LNCaP clone FGC (cell line): Measurements from ENCODE around the gene DYRK3.
A peak's percentile ranks its signal among the peaks of the same experiment; 100 is the strongest.

Experiments used
- DNase-seq: peaks from one replicate; pipeline ENCODE4 v3.0.0-alpha.2; 2011; ENCODE audit warnings: low read depth
- H3K4me3 ChIP-seq: 2 replicates; pipeline ENCODE4 v1.5.1; 2011; ENCODE audit warnings: mild to moderate bottlenecking, low read depth, low read length, control low read depth
- CTCF ChIP-seq: IDR thresholded peaks from 2 replicates; pipeline ENCODE4 v1.5.1; 2012; ENCODE audit warnings: mild to moderate bottlenecking; ENCODE audit not compliant: control insufficient read depth, insufficient read depth; ENCODE audit errors: extremely low read depth

DYRK3 gene

GRCh38 chr1:206635080-206635977 lies at the start of gene DYRK3:
DYRK3 (plus strand) TSS chr1:206635536; CDS start chr1:206635704, 168 bp downstream.
- peak within 1 kb of the TSS; percentile 84 for H3K4me3 ChIP-seq
- TF ChIP-seq CTCF, result peak; percentile 2; the same call in 1 of the 2 replicates
- DNase-seq, result peak; percentile 28

GRCh38 chr1:206586501-206587445 lies 48.6 kb upstream of the DYRK3 start:
- H3K4me3 ChIP-seq, result peak overlapping the region; percentile 5; the same call in 1 of the 2 replicates
- TF ChIP-seq CTCF, result no peak
- DNase-seq, result peak; percentile 93

- TF ChIP-seq CTCF, result no peak
- H3K4me3 ChIP-seq, result no peak overlapping the region
- no peak for DNase-seq
Observed at GRCh38 chr1:206587904-206588303, 47.4 kb upstream of the DYRK3 start.

GRCh38 chr1:206588492-206588891 lies 46.8 kb upstream of the DYRK3 start:
- no peak for DNase-seq
- no peak for TF ChIP-seq CTCF
- H3K4me3 ChIP-seq, result no peak overlapping the region

- no peak for TF ChIP-seq CTCF
- no peak overlapping the region for H3K4me3 ChIP-seq
- DNase-seq, result no peak
Observed at GRCh38 chr1:206589206-206589605, 46.1 kb upstream of the DYRK3 start.

- no peak for DNase-seq
- no peak overlapping the region for H3K4me3 ChIP-seq
- peak; percentile 20; the same call in 1 of the 2 replicates for TF ChIP-seq CTCF
Observed at GRCh38 chr1:206590025-206590758, 45.1 kb upstream of the DYRK3 start.
